Measurements from ENCODE around the gene COX6B1.
"Not testable (repeated sequence)": the region's sequence is repeated elsewhere in the genome, so short reads cannot be mapped to it uniquely, and the experiment has no call there.

COX6B1 gene

DNA sequence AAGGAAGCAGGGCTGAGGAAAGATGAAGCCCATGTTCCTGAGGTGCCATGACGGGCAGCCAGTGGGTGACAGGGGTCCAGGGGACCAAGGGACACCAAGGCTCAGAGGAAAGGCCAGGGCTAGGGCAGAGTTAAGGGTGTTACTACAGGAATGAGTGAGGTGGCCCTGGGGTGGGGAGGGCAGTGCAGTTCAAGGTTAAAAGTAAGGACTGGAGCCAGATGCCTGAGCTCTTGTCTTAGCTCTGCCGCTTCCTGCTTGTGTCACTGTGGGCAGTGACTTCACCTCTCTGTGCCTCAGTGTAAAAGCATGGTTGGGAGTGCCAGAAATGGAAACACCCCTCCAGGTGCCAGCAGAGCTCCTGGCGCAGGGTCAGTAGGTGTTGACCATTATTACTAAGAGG is 11.5 kb upstream of the COX6B1 start:
- DNase-seq, result no peak

DNA sequence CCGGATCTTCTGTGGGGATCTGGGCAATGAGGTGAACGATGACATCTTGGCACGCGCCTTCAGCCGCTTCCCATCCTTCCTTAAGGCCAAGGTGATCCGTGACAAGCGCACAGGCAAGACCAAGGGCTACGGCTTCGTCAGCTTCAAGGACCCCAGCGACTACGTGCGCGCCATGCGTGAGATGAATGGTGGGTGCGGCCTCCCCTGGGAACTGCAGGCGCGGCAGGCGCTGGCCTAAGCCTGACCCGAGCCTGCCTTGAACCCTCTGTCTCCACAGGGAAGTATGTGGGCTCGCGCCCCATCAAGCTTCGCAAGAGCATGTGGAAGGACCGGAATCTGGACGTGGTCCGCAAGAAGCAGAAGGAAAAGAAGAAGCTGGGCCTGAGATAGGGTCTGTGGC is 11.0 kb upstream of the COX6B1 start:
- no peak for DNase-seq

DNA sequence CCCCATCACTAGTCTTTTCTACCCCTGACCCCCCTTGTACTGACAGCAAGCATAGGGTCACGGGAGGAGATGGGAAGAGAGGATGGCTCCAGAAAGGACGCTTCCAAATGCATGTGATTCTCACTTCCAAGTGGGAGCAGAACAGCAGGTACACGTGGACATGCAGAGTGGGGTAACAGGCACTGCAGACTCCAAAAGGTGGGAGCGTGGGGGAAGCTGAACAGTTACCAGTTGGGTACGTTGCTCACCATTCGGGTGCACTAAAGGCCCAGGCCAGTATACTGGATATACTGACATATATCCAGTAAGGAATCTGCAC is 8.8 kb upstream of the COX6B1 start:
- no peak for DNase-seq

DNA sequence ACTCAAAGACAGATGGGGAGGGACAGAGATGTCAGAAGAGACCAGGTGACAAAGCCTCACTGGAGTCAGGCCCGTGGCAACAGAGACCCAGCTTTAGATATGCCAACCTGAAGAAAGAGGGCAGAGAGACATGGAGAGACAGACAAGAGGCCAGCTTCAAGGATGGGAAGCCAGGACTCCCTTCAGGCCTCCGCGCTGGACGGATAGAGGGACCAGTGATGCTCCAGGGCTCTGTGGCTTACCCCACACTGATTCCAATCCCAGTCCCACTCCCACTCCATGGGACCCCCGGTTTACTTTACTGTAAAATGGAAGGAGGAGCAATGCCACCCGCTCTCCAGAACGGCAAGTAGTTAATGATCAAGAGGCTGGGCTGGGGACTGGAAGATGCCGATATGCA is 8.3 kb upstream of the COX6B1 start:
- no peak for DNase-seq

DNA sequence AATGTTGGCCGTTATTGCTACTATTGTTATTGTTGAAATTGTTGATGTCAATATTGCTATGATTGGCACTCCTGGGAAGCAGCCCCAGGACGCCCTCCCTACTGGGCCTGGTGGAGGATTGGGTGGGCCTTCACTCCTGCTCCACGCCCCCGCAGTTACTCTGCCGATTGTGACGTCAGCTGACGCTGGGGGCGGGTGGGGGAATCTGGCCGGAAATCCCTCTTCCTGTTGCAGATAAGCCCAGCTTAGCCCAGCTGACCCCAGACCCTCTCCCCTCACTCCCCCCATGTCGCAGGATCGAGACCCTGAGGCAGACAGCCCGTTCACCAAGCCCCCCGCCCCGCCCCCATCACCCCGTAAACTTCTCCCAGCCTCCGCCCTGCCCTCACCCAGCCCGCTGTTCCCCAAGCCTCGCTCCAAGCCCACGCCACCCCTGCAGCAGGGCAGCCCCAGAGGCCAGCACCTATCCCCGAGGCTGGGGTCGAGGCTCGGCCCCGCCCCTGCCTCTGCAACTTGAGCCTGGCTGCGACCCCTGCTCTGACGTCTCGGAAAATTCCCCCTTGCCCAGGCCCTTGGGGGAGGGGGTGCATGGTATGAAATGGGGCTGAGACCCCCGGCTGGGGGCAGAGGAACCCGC is 6.5 kb upstream of the COX6B1 start, which contains the start of gene ETV2:
TSS of gene ETV2 (plus strand) at position 231 of the 637 bp plus-strand sequence. CDS start 716 bp downstream, outside the sequence.
- DNase-seq, result peak; percentile 23

DNA sequence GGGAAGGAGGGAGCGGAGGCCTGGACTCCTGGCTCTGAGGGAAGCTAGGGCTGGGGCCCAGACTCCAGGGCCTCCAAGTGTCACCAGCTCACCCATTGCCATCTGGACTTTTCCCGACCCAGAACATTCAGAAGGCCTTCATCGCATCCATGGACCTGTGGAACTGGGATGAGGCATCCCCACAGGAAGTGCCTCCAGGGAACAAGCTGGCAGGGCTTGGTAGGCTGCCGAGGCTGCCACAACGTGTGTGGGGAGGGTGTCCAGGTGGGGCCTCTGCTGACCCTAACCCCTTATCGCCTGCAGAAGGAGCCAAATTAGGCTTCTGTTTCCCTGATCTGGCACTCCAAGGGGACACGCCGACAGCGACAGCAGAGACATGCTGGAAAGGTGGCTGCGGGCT is 5.8 kb upstream of the COX6B1 start:
- no peak for DNase-seq

DNA sequence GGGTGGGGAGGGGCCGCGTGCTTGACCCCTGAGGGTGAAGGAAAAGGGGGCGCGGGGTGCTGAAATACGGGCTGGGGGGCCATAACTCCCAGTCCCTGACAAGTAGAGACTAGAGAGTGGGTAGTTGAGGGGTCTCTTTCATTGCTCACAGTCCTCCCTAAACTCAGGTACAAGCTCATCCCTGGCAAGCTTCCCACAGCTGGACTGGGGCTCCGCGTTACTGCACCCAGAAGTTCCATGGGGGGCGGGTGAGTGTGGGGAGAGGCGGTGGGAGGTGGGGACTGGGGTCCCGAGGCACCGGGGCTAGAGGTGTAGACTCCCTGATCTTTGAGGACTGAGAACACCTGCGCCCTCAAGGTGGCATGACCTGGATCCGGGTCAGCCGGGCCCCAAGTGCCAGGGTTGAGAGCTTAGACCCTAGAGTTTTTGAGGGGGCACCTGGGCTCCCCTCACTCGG is 5.3 kb upstream of the COX6B1 start:
- no peak for DNase-seq

DNA sequence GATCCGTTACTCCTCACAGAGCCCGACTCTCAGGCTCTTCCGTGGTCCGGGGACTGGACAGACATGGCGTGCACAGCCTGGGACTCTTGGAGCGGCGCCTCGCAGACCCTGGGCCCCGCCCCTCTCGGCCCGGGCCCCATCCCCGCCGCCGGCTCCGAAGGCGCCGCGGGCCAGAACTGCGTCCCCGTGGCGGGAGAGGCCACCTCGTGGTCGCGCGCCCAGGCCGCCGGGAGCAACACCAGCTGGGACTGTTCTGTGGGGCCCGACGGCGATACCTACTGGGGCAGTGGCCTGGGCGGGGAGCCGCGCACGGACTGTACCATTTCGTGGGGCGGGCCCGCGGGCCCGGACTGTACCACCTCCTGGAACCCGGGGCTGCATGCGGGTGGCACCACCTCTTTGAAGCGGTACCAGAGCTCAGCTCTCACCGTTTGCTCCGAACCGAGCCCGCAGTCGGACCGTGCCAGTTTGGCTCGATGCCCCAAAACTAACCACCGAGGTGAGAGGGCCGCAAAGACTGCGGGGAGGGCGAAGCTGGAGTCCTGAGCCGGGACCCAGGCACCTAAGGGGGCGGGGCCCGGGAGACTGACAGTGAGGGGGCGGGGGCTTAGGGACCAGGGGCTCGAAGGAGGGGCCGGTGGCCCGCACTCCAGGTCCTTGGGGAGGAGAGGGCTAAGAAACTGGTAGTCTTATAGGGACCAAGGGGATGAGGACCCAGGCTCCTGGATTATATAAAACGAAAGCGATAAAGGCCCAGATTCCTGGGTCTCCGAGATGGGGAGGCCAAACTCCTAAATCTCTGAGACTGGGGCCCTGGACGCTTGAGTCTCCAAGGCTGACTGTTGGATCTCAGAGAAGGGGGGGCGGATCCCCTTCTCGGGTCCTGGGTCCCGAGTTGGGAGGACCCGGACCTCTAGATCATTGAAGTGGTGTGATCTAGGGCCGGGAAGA is 4.6 kb upstream of the COX6B1 start:
- peak; percentile 81 for DNase-seq

DNA sequence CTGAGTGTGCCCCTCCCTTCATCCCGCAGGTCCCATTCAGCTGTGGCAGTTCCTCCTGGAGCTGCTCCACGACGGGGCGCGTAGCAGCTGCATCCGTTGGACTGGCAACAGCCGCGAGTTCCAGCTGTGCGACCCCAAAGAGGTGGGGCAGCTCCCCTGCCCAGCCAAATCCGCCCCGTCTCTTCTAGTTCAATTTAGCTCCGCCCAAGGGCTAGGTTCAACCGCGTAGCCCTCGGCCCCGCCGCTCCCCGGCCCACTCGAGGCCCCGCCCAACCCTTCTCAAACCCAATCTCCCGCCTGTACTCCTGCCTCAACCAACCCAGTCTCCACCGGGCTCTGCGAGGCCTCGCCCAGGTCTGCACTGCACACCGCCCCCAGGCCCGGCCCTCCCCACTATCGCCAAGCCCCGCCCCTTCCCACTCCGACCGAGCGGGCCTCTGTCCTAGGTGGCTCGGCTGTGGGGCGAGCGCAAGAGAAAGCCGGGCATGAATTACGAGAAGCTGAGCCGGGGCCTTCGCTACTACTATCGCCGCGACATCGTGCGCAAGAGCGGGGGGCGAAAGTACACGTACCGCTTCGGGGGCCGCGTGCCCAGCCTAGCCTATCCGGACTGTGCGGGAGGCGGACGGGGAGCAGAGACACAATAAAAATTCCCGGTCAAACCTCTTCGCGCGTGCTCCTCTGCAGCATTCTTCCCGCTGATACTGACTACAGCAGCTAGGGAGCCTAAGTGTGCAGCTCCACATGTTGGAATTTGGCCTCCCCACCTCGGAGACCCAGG is 3.7 kb upstream of the COX6B1 start:
- peak; percentile 95 for DNase-seq

DNA sequence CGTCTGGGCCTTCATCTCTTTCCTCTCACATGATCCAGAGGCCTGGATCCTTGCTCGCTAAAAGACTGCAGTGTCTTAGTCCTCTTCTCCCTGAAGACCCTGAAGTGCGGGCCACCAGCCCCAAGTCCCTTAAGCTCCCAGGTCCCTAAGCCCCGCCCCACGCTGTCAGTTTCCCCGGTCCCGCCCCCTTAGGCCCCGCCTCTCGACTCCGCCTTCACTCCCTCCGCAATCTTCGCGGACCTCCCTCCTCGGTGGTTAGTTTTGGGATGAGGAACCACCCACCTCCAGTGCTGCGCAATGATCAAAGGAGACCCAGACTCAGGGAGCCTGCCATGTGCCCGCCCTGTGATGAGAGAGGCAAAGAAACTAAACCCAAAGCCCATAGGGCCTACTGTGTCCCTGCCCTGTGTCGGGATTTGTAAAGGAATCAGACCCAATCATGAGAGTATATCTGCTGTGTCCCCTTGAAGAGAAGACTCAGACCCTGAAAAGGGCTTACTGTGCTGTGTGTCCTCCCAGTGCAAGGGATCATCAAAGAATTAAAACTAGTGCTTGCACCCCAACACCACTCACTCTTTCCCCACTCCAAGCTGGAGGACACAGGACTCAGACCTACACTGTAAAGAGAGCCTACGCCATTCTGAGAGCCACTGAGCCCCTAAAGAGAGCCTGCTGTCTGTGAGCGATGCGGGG is 3.0 kb upstream of the COX6B1 start:
- peak; percentile 59 for DNase-seq

DNA sequence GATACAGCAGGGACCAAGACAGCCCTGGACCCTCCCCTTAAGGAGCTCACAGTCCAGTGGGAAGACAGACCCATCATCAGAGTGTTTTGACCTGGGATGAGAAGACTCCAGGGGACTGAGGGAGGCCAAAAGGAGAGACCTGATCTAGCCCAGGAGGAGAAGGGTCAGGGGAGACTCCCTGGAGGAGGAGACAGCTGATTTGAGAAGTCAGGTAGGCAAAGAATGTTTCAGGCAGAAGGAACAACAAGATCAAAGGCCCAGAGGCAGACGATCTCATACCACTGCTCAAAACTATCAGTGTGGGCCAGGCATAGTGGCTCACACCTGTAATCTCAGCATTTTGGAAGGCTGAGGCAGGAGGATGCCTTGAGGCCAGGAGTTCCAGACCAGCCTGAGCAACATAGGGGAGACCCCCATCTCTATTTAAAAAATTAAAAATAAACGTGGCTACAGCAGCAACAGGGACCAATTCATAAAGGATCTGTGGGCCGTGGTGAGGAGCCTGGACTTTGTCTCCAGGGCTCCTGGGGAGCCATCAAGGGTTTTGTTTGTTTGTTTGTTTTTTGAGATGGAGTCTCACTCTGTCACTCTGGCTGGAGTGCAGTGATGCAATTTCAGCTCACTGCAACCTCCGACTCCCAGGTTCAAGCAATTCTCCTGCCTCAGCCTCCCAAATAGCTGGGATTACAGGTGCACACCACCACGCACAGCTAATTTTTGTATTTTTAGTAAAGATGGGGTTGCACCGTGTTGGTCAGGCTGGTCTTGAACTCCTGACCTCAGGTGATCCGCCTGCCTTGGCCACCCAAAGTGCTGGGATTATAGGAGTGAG is 2.2 kb upstream of the COX6B1 start:
- DNase-seq, result no peak

DNA sequence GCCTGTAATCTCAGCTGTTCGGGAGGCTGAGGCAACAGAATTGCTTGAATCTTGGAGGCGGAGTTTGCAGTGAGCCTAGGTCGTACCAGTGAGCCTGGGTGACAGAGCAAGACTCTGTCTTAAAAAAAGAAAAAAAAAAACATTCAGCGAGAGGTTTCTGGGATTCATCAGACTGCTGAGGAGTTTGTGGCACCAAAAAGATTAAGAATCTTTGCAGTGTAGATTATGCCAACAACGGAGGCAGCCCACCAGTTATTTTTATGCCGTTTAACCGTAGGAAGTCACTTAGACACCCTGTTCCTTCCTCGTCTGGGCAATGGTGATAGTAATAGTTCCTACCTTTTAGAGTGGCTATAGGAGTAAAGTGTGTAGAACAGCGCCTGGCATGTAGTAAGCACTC is 2.5 kb downstream of the COX6B1 start:
- DNase-seq, result no peak

DNA sequence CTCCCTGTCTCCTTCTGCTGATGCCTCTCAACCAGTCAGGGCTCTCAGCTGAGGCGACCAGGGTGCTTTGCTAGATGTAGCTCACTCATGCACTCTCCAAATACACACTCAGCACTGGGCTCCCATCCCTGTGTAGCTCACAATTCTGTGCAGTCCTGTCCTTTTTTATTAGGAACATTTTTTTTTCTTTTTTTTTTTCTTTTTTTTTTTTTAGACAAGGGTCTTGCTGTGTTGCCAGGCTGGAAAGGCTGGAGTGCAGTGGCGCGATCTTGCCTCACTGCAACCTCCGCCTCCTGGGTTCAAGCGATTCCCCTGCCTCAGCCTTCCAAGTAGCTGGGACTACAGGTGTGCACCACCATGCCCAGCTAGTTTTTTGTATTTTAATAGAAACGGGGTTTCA is 6.7 kb downstream of the COX6B1 start:
- not testable (repeated sequence) for DNase-seq

DNA sequence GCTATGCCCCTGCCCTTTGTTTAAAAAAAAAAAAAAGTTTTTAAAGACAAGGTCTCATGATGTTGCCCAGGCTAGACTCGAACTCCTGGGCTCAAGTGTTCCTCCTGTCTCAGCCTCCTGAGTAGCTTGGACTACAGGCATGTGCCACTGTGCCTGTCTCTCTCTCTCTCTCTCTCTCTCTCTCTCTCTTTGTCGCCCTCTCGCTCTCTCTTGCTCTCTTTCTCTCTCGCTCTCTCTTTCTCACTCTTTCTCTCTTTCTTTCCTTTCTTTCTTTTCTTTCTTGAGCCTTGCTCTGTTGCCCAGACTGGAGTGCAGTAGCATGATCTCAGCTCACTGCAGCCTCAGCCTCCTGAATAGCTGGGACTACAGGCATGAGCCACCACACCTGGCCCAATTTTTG is 7.5 kb downstream of the COX6B1 start:
- no peak for DNase-seq

DNA sequence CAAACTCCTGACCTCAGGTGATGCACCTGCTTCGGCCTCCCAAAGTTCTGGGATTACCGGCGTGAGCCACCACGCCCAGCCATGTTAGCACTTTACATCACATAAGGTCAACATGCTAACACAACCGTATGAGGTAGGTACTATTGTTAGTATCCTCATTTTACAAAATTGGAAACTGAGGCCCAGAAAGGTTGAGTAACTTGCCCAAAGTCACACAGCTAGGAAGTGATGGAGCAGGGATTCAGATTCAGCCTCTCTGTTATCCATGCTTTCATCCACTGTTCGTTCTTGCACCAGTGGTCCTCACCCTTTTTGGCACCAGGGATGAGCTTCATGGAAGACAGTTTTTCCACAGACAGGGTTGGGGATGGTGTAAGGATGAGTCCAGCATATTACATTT is 8.6 kb downstream of the COX6B1 start:
- DNase-seq, result no peak

DNA sequence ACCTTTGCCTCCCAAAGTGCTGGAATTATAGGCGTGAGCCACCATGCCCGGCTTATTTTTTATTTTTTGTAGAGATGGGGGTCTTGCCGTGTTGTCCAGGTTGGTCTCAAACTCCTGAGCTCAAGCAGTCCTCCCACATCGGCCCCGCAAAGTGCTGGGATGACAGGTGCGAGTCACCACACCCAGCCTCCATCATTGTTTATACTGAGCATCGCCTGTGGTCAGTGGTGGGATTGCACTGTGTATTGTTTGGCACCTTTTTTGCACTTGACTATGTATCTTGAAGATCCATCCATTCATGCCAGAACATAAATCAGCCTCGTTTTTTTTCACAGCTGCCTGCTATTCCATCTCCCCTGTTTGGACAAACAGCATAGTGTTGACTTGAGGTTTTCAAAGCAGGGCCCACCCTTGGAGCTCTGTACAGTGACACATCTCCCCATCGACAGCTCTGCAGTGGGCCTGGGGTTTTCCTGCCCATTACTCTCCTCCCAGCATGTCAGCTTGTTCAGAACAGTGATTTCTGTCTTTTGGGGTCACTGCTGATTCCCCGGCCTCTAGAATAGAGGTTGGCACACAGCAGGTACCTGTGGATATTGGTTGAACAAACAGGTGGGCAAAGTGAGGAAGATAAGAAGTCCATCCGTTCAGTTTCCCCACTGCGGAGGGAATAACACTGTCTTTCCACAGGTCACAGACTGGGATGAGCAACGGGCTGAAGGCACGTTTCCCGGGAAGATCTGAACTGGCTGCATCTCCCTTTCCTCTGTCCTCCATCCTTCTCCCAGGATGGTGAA is 10.0 kb downstream of the COX6B1 start:
- no peak for DNase-seq

DNA sequence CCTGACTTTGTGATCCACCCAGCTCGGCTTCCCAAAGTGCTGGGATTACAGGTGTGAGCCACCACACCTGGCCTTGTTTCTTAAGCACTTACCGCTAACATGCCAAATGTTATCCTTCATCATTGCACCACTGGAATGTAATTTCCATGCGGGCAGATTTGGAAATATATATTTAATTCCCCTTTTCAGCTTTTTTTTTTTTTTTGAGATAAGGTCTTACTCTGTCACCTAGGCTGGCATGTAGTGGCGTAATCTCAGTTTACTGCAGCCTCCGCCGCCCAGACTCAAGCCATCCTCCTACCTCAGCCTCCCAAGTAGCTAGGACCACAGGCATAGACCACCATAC is 13.8 kb downstream of the COX6B1 start:
- no peak for DNase-seq

DNA sequence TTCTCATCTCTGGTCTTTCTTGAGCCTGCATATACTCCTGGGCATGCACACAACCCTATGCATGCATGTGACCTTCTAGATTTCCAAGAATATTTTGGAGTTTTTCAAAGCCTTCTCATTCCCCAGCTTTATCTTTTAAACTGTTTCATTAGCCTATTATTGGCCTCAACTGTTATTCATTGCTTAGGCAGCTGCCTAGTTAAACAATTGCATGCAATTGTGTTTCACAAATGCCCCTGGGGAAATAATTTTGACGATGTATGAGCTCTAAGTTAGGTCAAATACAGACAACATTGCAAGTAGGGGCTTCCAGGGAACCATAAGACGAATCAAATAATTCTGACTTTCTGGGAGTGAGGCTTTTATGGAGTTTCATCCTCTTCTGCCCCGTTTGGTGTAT is 15.9 kb downstream of the COX6B1 start:
- DNase-seq, result no peak

DNA sequence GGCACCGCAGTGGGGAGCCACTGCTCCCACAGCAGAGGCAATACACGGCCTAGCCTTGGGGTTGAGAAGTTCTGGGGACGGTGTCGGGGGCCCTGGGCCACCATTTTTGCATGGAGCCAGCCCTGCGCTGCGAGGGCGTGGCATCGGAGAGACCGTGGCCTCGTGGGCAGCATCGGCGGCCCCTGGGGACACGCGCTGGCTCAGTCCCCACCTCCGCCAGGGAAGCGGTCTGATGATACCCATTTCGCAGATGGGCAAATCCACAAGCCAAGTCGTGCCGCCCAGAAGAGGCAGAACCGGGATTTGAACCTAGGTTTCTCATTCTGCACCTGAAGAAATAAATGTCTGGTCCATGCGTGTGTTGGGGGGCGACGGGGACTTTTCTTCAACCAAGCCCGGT is 17.0 kb downstream of the COX6B1 start:
- no peak for DNase-seq

DNA sequence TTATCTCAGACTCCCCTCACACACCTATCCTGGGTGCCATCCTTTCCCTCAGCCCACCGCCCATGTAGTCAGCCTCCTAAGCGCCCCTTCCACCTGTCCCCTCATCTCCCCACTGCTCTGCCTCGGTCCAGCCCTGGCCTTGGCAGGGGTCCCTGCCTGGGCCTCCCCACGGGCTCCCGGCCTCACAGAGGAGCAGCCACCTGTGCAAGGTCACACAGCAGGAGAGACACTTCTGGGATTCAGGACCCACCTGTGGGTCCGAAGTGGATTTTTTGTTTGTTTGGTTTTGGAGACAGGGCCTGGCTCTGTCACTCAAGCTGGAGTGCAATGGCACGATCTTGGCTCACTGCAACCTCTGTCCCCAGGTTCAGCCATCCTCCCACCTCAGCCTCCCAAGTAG is 17.5 kb downstream of the COX6B1 start:
- DNase-seq, result no peak

All from fibroblast of skin of back (primary cell).